ENCODE measurements around the gene SEZ6L. TPM values are rescaled to one million over a fixed set of nuclear protein-coding genes. Genes with fewer than 3 reads are reported as not detected.

SEZ6L gene
- total RNA-seq, 4 donors from 2014 or later: 0.26 to 2.6 TPM; not detected in 2

GRCh38 chr22:26194877-26195276 is 25.6 kb downstream of the SEZ6L start:
- Histone ChIP-seq H3K4me3 (no peak overlapping the region), H3K27me3 (no peaks in the 10 kb centered on the region), H3K27ac (no peak overlapping the region), H3K36me3 (no peaks in the 10 kb centered on the region), H3K9me3 (no peaks in the 10 kb centered on the region), H3K4me1 (no peaks in the 10 kb centered on the region)
- no peak for DNase-seq
- intact Hi-C loops (cut with DNase I; ENCODE audit: low total_unique reads): no loop called here
- TF ChIP-seq CTCF (IDR thresholded peaks at IDR 0.05) (no peak), POLR2A (IDR thresholded peaks at IDR 0.05) (no peak)

GRCh38 chr22:26196657-26197056 is 27.4 kb downstream of the SEZ6L start:
- H3K27ac ChIP-seq: no peak overlapping the region
- TF ChIP-seq CTCF (IDR thresholded peaks at IDR 0.05): no peak
- TF ChIP-seq POLR2A (IDR thresholded peaks at IDR 0.05): no peak
- no peak for DNase-seq
- H3K27me3 ChIP-seq: no peaks in the 10 kb centered on the region
- no peaks in the 10 kb centered on the region for H3K36me3 ChIP-seq
- H3K4me1 ChIP-seq: no peaks in the 10 kb centered on the region
- no peak overlapping the region for H3K4me3 ChIP-seq
- intact Hi-C loops (cut with DNase I; ENCODE audit: low total_unique reads): no loop called here
- H3K9me3 ChIP-seq: no peaks in the 10 kb centered on the region

- no peaks in the 10 kb centered on the region for H3K36me3 ChIP-seq
- no peaks in the 10 kb centered on the region for H3K9me3 ChIP-seq
- H3K4me3 ChIP-seq: no peak overlapping the region
- DNase-seq: no peak
- no peak overlapping the region for H3K27ac ChIP-seq
- H3K4me1 ChIP-seq: no peaks in the 10 kb centered on the region
- intact Hi-C loops (cut with DNase I; ENCODE audit: low total_unique reads): no loop called here
- TF ChIP-seq POLR2A (IDR thresholded peaks at IDR 0.05) (no peak), CTCF (IDR thresholded peaks at IDR 0.05) (no peak)
- no peaks in the 10 kb centered on the region for H3K27me3 ChIP-seq
Measured at GRCh38 chr22:26197425-26197824, 28.2 kb downstream of the SEZ6L start.

GRCh38 chr22:26199665-26200064 is 30.4 kb downstream of the SEZ6L start:
- H3K27me3 ChIP-seq: no peaks in the 10 kb centered on the region
- no peaks in the 10 kb centered on the region for H3K4me1 ChIP-seq
- no peaks in the 10 kb centered on the region for H3K9me3 ChIP-seq
- intact Hi-C loops (cut with DNase I; ENCODE audit: low total_unique reads): no loop called here
- no peak overlapping the region for H3K4me3 ChIP-seq
- no peak for DNase-seq
- H3K27ac ChIP-seq: no peak overlapping the region
- no peaks in the 10 kb centered on the region for H3K36me3 ChIP-seq
- no peak for TF ChIP-seq POLR2A (IDR thresholded peaks at IDR 0.05)
- TF ChIP-seq CTCF (IDR thresholded peaks at IDR 0.05): no peak

DNA sequence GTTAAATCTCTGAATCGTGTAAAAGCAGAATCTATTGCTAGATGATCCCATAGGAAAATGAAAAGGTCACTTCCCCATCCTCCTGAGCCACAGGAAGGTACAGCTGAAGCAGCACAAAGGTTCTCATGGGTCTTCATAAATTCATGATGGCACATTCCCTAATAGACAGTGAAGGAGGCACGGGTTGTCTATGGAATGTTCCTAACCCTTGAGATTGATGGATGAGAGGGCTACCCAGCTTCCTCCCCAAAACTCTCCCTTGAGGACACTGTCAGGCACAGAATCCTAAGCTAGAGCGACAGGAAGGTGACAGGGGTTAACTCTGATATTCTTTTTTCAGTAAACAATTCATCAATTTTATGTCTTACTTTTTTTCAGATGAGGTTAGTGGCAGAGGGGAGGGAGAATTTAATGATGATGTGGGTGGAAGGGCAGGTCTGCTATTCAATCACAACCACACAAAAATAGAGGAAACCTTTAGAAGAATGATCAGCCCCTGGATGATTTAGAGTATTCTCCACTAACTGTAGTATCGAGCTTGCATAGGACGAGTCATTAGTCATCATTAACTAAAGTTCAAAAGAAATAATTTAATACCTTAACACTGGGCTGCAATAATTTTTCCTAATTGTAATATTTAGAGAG is 33.1 kb downstream of the SEZ6L start:
- H3K27ac ChIP-seq: no peak overlapping the region
- no peak for DNase-seq
- intact Hi-C loops (cut with DNase I; ENCODE audit: low total_unique reads): no loop called here
- TF ChIP-seq CTCF (IDR thresholded peaks at IDR 0.05) (no peak), POLR2A (IDR thresholded peaks at IDR 0.05) (no peak)
- no peak overlapping the region for H3K4me3 ChIP-seq
- H3K27me3 ChIP-seq: no peaks in the 10 kb centered on the region
- no peaks in the 10 kb centered on the region for H3K9me3 ChIP-seq
- H3K4me1 ChIP-seq: no peaks in the 10 kb centered on the region
- H3K36me3 ChIP-seq: no peaks in the 10 kb centered on the region
